ENCODE results near the gene UBE2H.

The UBE2H gene

GRCh38 chr7:129909669-129910068 is 43.1 kb downstream of the UBE2H start:
- no peak overlapping the region for H2AFZ ChIP-seq (ENCODE audit: low read length)
- no peaks in the 10 kb centered on the region for H3K9me2 ChIP-seq (replicated peaks; ENCODE audit: low read depth, low read length)
- H3K79me2 ChIP-seq (ENCODE audit: insufficient read depth, low read length) = peaks cover 7% of the 10 kb centered on the region; the same call in 1 of the 2 replicates
- TF ChIP-seq CTCF (conservative IDR thresholded peaks at IDR 0.05; ENCODE audit: low read length) = no peak
- no peak for TF ChIP-seq EZH2phosphoT487 (IDR thresholded peaks at IDR 0.05; ENCODE audit: borderline replicate concordance)
- peaks cover 38% of the 10 kb centered on the region for H3K4me1 ChIP-seq (ENCODE audit: insufficient read depth, low read length, poor library complexity, severe bottlenecking)
- no peak overlapping the region for H3K9ac ChIP-seq (ENCODE audit: low read depth, low read length, poor library complexity, severe bottlenecking)
- peaks cover 3% of the 10 kb centered on the region for H4K20me1 ChIP-seq (ENCODE audit: insufficient read depth, low read length, poor library complexity, severe bottlenecking)
- H3F3A ChIP-seq (ENCODE audit: low read depth) = no peaks in the 10 kb centered on the region
- no peaks in the 10 kb centered on the region for H3K27me3 ChIP-seq (ENCODE audit: insufficient read depth, low read length, poor library complexity, severe bottlenecking)
- no peaks in the 10 kb centered on the region for H3K9me3 ChIP-seq (ENCODE audit: insufficient read depth, low read depth, low read length)
- no peak overlapping the region for H3K4me2 ChIP-seq (ENCODE audit: low read depth, low read length, poor library complexity, severe bottlenecking)
- no peak overlapping the region for H3K4me3 ChIP-seq (ENCODE audit: low read length, poor library complexity, severe bottlenecking)
- no peaks in the 10 kb centered on the region for H3K36me3 ChIP-seq (ENCODE audit: insufficient read depth, low read length)

GRCh38 chr7:129908181-129908580 is 44.6 kb downstream of the UBE2H start:
- no peaks in the 10 kb centered on the region for H3K36me3 ChIP-seq (ENCODE audit: insufficient read depth, low read length)
- H3K27me3 ChIP-seq (ENCODE audit: insufficient read depth, low read length, poor library complexity, severe bottlenecking) = no peaks in the 10 kb centered on the region
- no peak overlapping the region for H3K9ac ChIP-seq (ENCODE audit: low read depth, low read length, poor library complexity, severe bottlenecking)
- H4K20me1 ChIP-seq (ENCODE audit: insufficient read depth, low read length, poor library complexity, severe bottlenecking) = no peaks in the 10 kb centered on the region
- peaks cover 1% of the 10 kb centered on the region; the same call in 1 of the 2 replicates for H3K79me2 ChIP-seq (ENCODE audit: insufficient read depth, low read length)
- H3K4me1 ChIP-seq (ENCODE audit: insufficient read depth, low read length, poor library complexity, severe bottlenecking) = peaks cover 39% of the 10 kb centered on the region
- H3K9me2 ChIP-seq (replicated peaks; ENCODE audit: low read depth, low read length) = no peaks in the 10 kb centered on the region
- TF ChIP-seq CTCF (conservative IDR thresholded peaks at IDR 0.05; ENCODE audit: low read length) (no peak), EZH2phosphoT487 (IDR thresholded peaks at IDR 0.05; ENCODE audit: borderline replicate concordance) (no peak)
- H2AFZ ChIP-seq (ENCODE audit: low read length) = no peak overlapping the region
- H3K9me3 ChIP-seq (ENCODE audit: insufficient read depth, low read depth, low read length) = no peaks in the 10 kb centered on the region
- H3K4me2 ChIP-seq (ENCODE audit: low read depth, low read length, poor library complexity, severe bottlenecking) = peak overlapping the region; percentile 62
- H3F3A ChIP-seq (ENCODE audit: low read depth) = no peaks in the 10 kb centered on the region
- H3K4me3 ChIP-seq (ENCODE audit: low read length, poor library complexity, severe bottlenecking) = no peak overlapping the region

- H3K27me3 ChIP-seq (ENCODE audit: insufficient read depth, low read length, poor library complexity, severe bottlenecking) = no peaks in the 10 kb centered on the region
- TF ChIP-seq CTCF (conservative IDR thresholded peaks at IDR 0.05; ENCODE audit: low read length) (no peak), EZH2phosphoT487 (IDR thresholded peaks at IDR 0.05; ENCODE audit: borderline replicate concordance) (no peak)
- peak overlapping the region; percentile 47 for H3K4me3 ChIP-seq (ENCODE audit: low read length, poor library complexity, severe bottlenecking)
- peaks cover 48% of the 10 kb centered on the region for H3K4me1 ChIP-seq (ENCODE audit: insufficient read depth, low read length, poor library complexity, severe bottlenecking)
- H3K9ac ChIP-seq (ENCODE audit: low read depth, low read length, poor library complexity, severe bottlenecking) = peak overlapping the region; percentile 38
- no peaks in the 10 kb centered on the region for H3K9me2 ChIP-seq (replicated peaks; ENCODE audit: low read depth, low read length)
- H3K9me3 ChIP-seq (ENCODE audit: insufficient read depth, low read depth, low read length) = no peaks in the 10 kb centered on the region
- no peak overlapping the region for H2AFZ ChIP-seq (ENCODE audit: low read length)
- no peaks in the 10 kb centered on the region for H4K20me1 ChIP-seq (ENCODE audit: insufficient read depth, low read length, poor library complexity, severe bottlenecking)
- no peaks in the 10 kb centered on the region for H3K79me2 ChIP-seq (ENCODE audit: insufficient read depth, low read length)
- no peaks in the 10 kb centered on the region for H3K36me3 ChIP-seq (ENCODE audit: insufficient read depth, low read length)
- peak overlapping the region; percentile 62 for H3K4me2 ChIP-seq (ENCODE audit: low read depth, low read length, poor library complexity, severe bottlenecking)
- H3F3A ChIP-seq (ENCODE audit: low read depth) = no peaks in the 10 kb centered on the region
Measured at GRCh38 chr7:129907122-129907736, 45.5 kb downstream of the UBE2H start.

All from Loucy (cell line).